ENCODE measurements around the gene MAP7D1.

MAP7D1 gene

GRCh38 chr1:36151845-36152203 is 4.1 kb upstream of the MAP7D1 start:
- TF ChIP-seq CTCF (IDR thresholded peaks at IDR 0.05) (no peak), ZFX (IDR thresholded peaks at IDR 0.05; ENCODE audit: borderline replicate concordance) (no peak)
- H3K27ac ChIP-seq = no peak overlapping the region

GRCh38 chr1:36153476-36153875 is 2.5 kb upstream of the MAP7D1 start:
- no peak overlapping the region for H3K27ac ChIP-seq

DNA sequence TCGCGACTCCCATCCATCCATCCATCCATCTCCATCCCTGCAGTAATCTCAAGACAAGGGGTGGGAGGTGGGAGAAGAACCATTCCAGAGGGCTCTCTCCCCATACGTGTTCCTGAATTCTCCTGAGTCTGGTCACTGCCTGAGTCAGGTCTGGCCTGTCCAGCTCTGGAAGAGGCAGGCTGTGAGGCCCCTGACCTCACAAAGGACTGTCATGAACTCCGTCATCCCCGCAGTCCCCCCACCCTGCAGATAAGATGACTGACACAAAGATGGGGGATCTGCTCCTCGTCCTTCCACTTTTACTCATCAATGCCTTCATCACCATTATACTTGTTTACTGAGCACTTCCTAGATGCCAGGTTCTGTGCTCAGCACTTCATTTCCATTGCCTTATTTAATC is 1.6 kb upstream of the MAP7D1 start:
- no peak for TF ChIP-seq CTCF (IDR thresholded peaks at IDR 0.05)
- no peak for TF ChIP-seq ZFX (IDR thresholded peaks at IDR 0.05; ENCODE audit: borderline replicate concordance)
- H3K27ac ChIP-seq = no peak overlapping the region

More at GRCh38 chr1:36153476-36153875, 2.5 kb upstream of the MAP7D1 start:
- TF ChIP-seq ZFX (IDR thresholded peaks at IDR 0.05; ENCODE audit: borderline replicate concordance) = no peak
- TF ChIP-seq CTCF (IDR thresholded peaks at IDR 0.05) = no peak

DNA sequence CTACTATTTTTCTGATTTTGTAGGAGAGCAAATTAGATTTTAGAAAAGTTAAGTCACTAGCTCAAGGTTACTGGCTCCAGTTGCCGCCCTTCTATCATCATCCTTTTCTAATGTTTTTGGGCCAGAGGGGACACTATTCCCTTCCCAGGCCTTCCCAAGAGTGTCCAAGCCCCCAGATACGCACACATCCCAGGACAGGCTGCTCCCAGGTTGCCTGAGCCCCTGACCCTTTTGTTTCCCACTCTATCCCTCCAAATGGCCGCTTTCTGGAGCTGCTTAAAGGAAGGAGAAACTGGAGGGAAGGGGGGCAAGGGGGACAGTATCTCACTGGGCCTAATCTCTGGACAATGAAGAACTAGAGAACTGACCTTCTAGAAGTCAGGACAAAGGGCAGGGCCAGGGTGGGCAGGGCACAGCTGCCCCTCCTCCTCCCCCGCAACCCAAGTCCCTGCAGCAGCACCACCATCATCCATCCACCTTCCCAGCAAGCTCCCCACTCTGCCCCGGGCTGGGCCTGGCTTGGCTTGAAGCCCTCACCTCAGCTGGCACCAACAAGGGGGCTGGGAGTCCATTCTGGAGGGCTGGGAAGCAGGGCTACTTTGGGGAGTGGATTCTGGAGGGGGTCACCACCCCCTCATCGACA is 1.1 kb upstream of the MAP7D1 start:
- TF ChIP-seq ZFX (IDR thresholded peaks at IDR 0.05; ENCODE audit: borderline replicate concordance) (no peak), CTCF (IDR thresholded peaks at IDR 0.05) (no peak)
- H3K27ac ChIP-seq = peak overlapping the region; percentile 80

DNA sequence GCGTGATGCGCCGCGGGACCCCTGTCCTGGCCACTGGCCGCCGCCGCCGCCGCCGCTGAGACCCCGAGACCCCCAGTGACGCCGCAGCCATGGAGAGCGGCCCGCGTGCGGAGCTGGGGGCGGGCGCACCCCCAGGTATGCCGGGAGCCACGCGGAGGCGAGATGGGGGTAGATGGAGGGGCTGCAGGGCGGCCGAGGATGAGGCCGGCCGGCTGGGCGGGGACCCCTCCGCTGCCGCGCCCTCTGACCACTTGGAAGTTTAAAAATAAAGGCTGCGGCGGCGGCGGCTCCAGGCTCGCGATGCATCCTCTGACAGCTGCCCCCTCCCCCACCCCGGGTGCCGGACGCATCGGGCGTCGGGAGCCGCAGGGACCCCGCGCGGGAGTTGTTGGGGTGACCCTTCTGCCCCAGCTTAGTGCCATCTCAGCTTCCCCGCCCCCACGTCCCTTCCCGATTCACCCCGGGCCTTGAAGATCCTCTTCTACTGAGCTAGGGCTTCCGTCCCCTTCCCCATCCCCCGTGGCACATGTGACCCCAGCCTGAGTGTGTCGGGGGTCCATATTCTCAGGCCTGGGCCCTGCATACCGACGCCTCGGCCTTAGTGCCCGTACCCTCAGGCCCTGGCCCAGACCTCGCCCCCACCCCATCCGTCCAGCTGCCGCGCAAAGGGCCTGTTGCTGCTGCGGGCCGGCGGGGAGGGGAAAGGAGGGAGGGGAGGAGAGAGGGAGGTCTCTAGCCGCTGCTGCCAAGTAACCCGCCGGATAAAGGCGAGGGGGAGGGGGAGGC is 562 bp downstream of the MAP7D1 start:
- peak overlapping the region; percentile 80 for H3K27ac ChIP-seq
- no peak for TF ChIP-seq ZFX (IDR thresholded peaks at IDR 0.05; ENCODE audit: borderline replicate concordance)
- no peak for TF ChIP-seq CTCF (IDR thresholded peaks at IDR 0.05)

DNA sequence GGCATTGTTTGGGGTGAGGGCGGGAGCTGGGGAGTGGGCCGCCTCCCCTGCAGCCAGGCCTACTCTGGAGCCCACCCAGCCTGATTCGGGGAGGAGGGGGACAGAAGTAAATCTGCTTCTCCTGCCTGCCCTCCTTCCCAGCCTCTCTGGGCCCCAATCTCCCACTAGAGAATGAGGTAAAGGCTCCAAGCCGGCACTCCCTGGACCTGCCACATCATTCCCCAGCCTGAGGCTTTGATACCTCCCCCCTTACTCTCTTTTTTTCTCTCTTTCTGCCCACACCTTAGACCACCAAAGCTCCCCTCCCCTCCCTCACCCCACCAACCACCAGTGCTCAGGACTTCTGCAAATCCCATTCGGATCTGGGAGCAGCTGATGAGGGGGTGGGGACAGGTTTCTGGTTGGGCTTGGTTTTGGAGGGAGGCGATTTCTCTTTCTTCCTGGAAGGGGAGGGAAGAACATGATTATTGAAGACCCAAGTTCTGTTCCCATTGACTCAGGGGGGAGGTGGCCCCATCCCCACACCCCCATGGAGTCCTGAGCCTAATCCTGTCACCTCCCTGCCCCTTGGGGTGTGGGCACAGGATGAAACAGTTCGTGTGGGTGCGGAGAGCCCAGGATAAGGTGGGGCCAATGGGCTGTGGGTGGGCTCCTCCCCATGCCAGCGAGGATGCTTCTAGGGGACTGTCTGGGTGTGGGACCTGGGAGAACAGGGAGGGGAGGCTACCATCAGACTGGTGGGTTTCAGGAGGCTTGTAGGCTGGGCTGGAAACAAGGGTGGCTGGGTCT is 1.3 kb downstream of the MAP7D1 start:
- peak overlapping the region; percentile 80; the same call in 1 of the 2 replicates for H3K27ac ChIP-seq
- TF ChIP-seq ZFX (IDR thresholded peaks at IDR 0.05; ENCODE audit: borderline replicate concordance) = no peak
- TF ChIP-seq CTCF (IDR thresholded peaks at IDR 0.05) = no peak
